K562 (cell line): Measurements from ENCODE around the gene CTSW.

ENCODE experiments used
- ATF7 ChIP-seq: fragments of 450-650 bp; IDR thresholded peaks from 2 replicates; pipeline ENCODE4 v1.7.1; 2014; ENCODE audit warnings: mild to moderate bottlenecking, moderate library complexity
- CTCF ChIP-seq, 3 experiments: IDR thresholded peaks in 2 of 3; conservative IDR thresholded peaks in 1 of 3; 2 replicates each; pipeline ENCODE4 v1.5.1; 2011 to 2012; ENCODE audit warnings: low read length in 3 of 3, mild to moderate bottlenecking in 3 of 3, control low read depth in 2 of 3, improper control_type of control experiment in 1 of 3, inconsistent platforms in 1 of 3, low read depth in 1 of 3, mixed read lengths in 1 of 3, moderate library complexity in 1 of 3; ENCODE audit not compliant: insufficient read depth in 2 of 3
- GATA2 ChIP-seq: sonication (generic); formaldehyde crosslinking; IDR thresholded peaks from 2 replicates; pipeline ENCODE4 v1.4.0; 2020; ENCODE audit warnings: mild to moderate bottlenecking, missing genetic modification reagents
- KLF10 ChIP-seq: fragments of 250-450 bp; sonication (Bioruptor Pico); IDR thresholded peaks from 2 replicates; pipeline ENCODE4 v1.6.1; 2021; ENCODE audit warnings: matching md5 sums
- NFIX ChIP-seq: fragments of 250-450 bp; sonication (Bioruptor Pico); IDR thresholded peaks from 2 replicates; pipeline ENCODE4 v1.4.0; 2020; ENCODE audit warnings: low read depth, mild to moderate bottlenecking, moderate library complexity
- PATZ1 ChIP-seq: fragments of 250-450 bp; sonication (Bioruptor Pico); IDR thresholded peaks from 2 replicates; pipeline ENCODE4 v1.5.0; 2020; ENCODE audit warnings: mild to moderate bottlenecking, borderline replicate concordance
- POLR2AphosphoS5 ChIP-seq: IDR thresholded peaks from 2 replicates; pipeline ENCODE4 v1.6.1; 2011; ENCODE audit warnings: mild to moderate bottlenecking, low read depth, low read length, moderate library complexity; ENCODE audit not compliant: control insufficient read depth, insufficient read depth
- PRPF4 ChIP-seq: fragments of 200-400 bp; formaldehyde crosslinking; IDR thresholded peaks from one replicate; pipeline ENCODE4 v1.6.1; 2017; ENCODE audit warnings: low read length, low read depth, mild to moderate bottlenecking; ENCODE audit not compliant: insufficient read depth, poor library complexity, severe bottlenecking
- SMARCB1 ChIP-seq: IDR thresholded peaks from 2 replicates; pipeline ENCODE4 v1.6.1; 2011; ENCODE audit warnings: improper control_type of control experiment, low read depth; ENCODE audit not compliant: insufficient read length
- ZNF57 ChIP-seq: fragments of 450-650 bp; formaldehyde crosslinking; IDR thresholded peaks from 2 replicates; pipeline ENCODE4 v1.4.0; 2020; ENCODE audit warnings: mild to moderate bottlenecking, moderate library complexity

- no peak for TF ChIP-seq ZNF57 (CRISPR knock-in tag)
- no peak for TF ChIP-seq CTCF (IDR thresholded peaks at IDR 0.05 in 2 of 3, conservative IDR thresholded peaks at IDR 0.05 in 1 of 3; ENCODE audit: insufficient read depth in 2 of 3, low read depth in 1 of 3, low read length in 3 of 3)
- no peak for TF ChIP-seq POLR2AphosphoS5
- TF ChIP-seq NFIX (CRISPR knock-in tag): no peak
- no peak for TF ChIP-seq KLF10 (CRISPR knock-in tag)
- no peak for TF ChIP-seq GATA2 (CRISPR knock-in tag)
- TF ChIP-seq PRPF4: no peak
- no peak for TF ChIP-seq SMARCB1
- TF ChIP-seq ATF7: no peak
- no peak for TF ChIP-seq PATZ1 (CRISPR knock-in tag)
Observed at GRCh38 chr11:65885231-65885630, 5.6 kb downstream of the CTSW start.
